Right ventricle myocardium inferior (tissue), 1 donor: ENCODE measurements around the gene RCBTB2. TPM values are rescaled to one million over a fixed set of nuclear protein-coding genes. Genes with fewer than 3 reads are reported as not detected.

Experiments
- total RNA-seq: library from RNA; stranded (reverse); fragmentation: NEBNext Ultra II Directional; extraction: Animal tissue kit (Norgen Biotek cat#: 25700); gene quantifications from one replicate; pipeline ENCODE4 v1.2.1, GENCODE V29; 2021
- donor health status: DM: no; HTN: yes; CAD: no; lungs with severe emphysema.

Gene RCBTB2
- total RNA-seq, 1 donor from 2014 or later: 16.4 TPM

Other genes starting within 250 kb of the RCBTB2 start
- gene RB1, start 229.3 kb downstream of the RCBTB2 start, total RNA-seq: 27.7 TPM
- gene LPAR6, start 120.0 kb downstream of the RCBTB2 start, total RNA-seq: 14.8 TPM
- 9.8 TPM for gene CYSLTR2, start 120.8 kb upstream of the RCBTB2 start, total RNA-seq